CD4-positive, alpha-beta T cell (primary cell): ENCODE data around the gene FLRT2. TPM values are rescaled to one million over a fixed set of nuclear protein-coding genes. Genes with fewer than 3 reads are reported as not detected.

Experiments used
- ATAC-seq: fragments of 200-7000 bp; cut with Tn5 transposase; one replicate; pipeline ENCODE4 v1.10.0; 2022; ENCODE audit warnings: mild to moderate bottlenecking; ENCODE audit not compliant: poor library complexity
- CTCF ChIA-PET: fragments of 350-600 bp; sonication (Branson Sonifier 250); formaldehyde crosslinking; loops from one replicate; lab custom pipeline; 2021; ENCODE audit warnings: antibody characterized with exemption, inconsistent platforms; lab: Charles Lee
- POLR2A ChIA-PET: fragments of 350-600 bp; sonication (Branson Sonifier 250); formaldehyde crosslinking; loops from one replicate; lab custom pipeline; 2021; ENCODE audit warnings: antibody characterized with exemption, inconsistent platforms; lab: Charles Lee
- DNase-seq, 14 experiments: peaks; one replicate each; pipeline ENCODE4 v3.0.0-alpha.2; 2013 to 2020; ENCODE audit warnings: mixed read lengths in 2 of 14
- H3K27ac ChIP-seq, 2 donors: one replicate each; pipeline versions ENCODE4 v1.5.1 to v1.7.0; 2013; ENCODE audit warnings: low read length in 2 of 2, low read depth in 1 of 2, mild to moderate bottlenecking in 1 of 2
- H3K27me3 ChIP-seq, 2 experiments: 1 replicate in 1 of 2; 2 replicates in 1 of 2; pipeline versions ENCODE4 v1.6.1 to v1.7.0; 2013; ENCODE audit warnings: low read length in 2 of 2, control low read depth in 1 of 2, mild to moderate bottlenecking in 1 of 2, moderate library complexity in 1 of 2; ENCODE audit not compliant: insufficient read depth in 2 of 2, control insufficient read depth in 1 of 2
- H3K36me3 ChIP-seq: one replicate; pipeline ENCODE4 v1.6.1; 2013; ENCODE audit warnings: low read length, control low read depth; ENCODE audit not compliant: insufficient read depth
- H3K4me1 ChIP-seq: one replicate; pipeline ENCODE4 v1.6.1; 2013; ENCODE audit warnings: low read length, control low read depth; ENCODE audit not compliant: insufficient read depth
- H3K4me3 ChIP-seq: one replicate; pipeline ENCODE4 v1.5.1; 2013; ENCODE audit warnings: mild to moderate bottlenecking, low read length, moderate library complexity
- H3K9me3 ChIP-seq, 2 experiments: 1 replicate in 1 of 2; 2 replicates in 1 of 2; pipeline versions ENCODE4 v1.6.1 to v1.7.0; 2013; ENCODE audit warnings: low read length in 2 of 2, mild to moderate bottlenecking in 2 of 2, control low read depth in 1 of 2, moderate library complexity in 1 of 2; ENCODE audit not compliant: control insufficient read depth in 1 of 2, insufficient read depth in 1 of 2
- H3K27ac Mint-ChIP-seq: one replicate; pipeline ENCODE4 v1.8.0; 2020; ENCODE audit warnings: mixed read lengths
- H3K27me3 Mint-ChIP-seq: one replicate; pipeline ENCODE4 v1.8.0; 2021; ENCODE audit warnings: mixed read lengths
- H3K36me3 Mint-ChIP-seq: one replicate; pipeline ENCODE4 v1.8.0; 2021; ENCODE audit warnings: low read depth, mixed read lengths
- H3K4me1 Mint-ChIP-seq: one replicate; pipeline ENCODE4 v1.8.0; 2021; ENCODE audit warnings: low read depth, mixed read lengths
- H3K4me3 Mint-ChIP-seq: one replicate; pipeline ENCODE4 v1.8.0; 2020; ENCODE audit warnings: mild to moderate bottlenecking, mixed read lengths
- H3K9me3 Mint-ChIP-seq: one replicate; pipeline ENCODE4 v1.8.0; 2020; ENCODE audit warnings: mixed read lengths
- intact Hi-C, 2 experiments: fragments of 100-400 bp; cut with DNase I in 1 of 2; cut with micrococcal nuclease in 1 of 2; formaldehyde crosslinking; loops; one replicate each; pipeline versions ENCODE4 v1.15.1 to v1.9.0; 2023 to 2025; cut with DNase I, micrococcal nuclease
- total RNA-seq, 174 experiments: library from RNA in 2 of 174; stranded (reverse) in 2 of 174; gene quantifications; one replicate each; pipeline ENCODE4 v1.2.3 and lab custom pipeline; 2021 to 2026
- TF ChIP-seq, protein P1 (sequence below): fragments of 200-600 bp; IDR thresholded peaks from one replicate; pipeline ENCODE4 v1.8.0; 2022; ENCODE audit warnings: antibody characterized with exemption, mild to moderate bottlenecking

Gene FLRT2
- total RNA-seq, 2 experiments from 2014 or later = not detected

DNA sequence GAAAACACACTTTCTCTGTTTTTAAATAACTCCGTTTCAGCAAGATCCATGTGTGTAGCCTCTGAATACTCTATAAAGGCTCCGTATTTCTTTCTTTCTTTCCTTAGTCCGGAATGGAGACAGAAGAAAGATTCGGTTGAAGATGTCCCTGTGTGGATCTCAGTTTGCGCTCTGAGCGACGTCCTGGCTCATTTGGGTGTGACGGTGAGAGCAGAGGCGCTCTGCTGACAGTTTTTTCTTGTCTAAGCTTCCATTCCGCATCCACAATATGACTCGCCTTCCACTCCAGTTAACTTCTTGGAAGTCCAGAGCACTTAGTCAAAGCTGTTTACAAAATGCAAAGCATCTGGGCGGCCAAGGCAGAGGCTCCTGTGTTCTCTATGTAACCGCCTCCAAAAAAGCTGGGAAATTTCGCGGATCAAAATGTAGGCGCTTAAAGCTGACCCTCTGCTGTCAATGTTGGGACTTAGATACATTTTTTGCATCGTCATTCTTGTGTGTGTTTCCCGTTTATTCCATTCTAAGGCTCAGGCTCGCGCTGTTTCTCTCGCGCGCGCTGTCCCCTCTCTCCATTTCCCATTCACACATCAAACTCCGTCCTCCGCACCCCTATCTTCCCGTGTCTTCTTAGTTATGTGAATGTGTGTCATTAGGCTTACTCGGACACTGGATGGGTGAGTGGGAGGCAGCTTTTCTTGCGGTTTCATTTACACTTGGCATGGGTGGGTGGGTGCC, 880 bp upstream of the FLRT2 start:
- no peak overlapping the region for H3K27ac Mint-ChIP-seq
- H3K4me1 Mint-ChIP-seq = peaks cover 6% of the 10 kb centered on the region
- H3K4me3 Mint-ChIP-seq = no peak overlapping the region
- ATAC-seq (no peak), DNase-seq (no peak)
- H3K9me3 Mint-ChIP-seq = no peaks in the 10 kb centered on the region
- ChIA-PET POLR2A (no interaction called here), CTCF (no interaction called here)
- Histone ChIP-seq H3K4me1 (no peaks in the 10 kb centered on the region), H3K4me3 (no peak overlapping the region), H3K9me3 (peaks cover 0 to 32% of the 10 kb centered on the region in 2 experiments), H3K27me3 (peaks cover 39 to 46% of the 10 kb centered on the region in 2 experiments), H3K36me3 (no peaks in the 10 kb centered on the region), H3K27ac (no peak overlapping the region)
- intact Hi-C loops = no loop called here
- TF ChIP-seq, protein P1, sequence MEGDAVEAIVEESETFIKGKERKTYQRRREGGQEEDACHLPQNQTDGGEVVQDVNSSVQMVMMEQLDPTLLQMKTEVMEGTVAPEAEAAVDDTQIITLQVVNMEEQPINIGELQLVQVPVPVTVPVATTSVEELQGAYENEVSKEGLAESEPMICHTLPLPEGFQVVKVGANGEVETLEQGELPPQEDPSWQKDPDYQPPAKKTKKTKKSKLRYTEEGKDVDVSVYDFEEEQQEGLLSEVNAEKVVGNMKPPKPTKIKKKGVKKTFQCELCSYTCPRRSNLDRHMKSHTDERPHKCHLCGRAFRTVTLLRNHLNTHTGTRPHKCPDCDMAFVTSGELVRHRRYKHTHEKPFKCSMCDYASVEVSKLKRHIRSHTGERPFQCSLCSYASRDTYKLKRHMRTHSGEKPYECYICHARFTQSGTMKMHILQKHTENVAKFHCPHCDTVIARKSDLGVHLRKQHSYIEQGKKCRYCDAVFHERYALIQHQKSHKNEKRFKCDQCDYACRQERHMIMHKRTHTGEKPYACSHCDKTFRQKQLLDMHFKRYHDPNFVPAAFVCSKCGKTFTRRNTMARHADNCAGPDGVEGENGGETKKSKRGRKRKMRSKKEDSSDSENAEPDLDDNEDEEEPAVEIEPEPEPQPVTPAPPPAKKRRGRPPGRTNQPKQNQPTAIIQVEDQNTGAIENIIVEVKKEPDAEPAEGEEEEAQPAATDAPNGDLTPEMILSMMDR = no peak
- peaks cover 71% of the 10 kb centered on the region for H3K27me3 Mint-ChIP-seq
- H3K36me3 Mint-ChIP-seq = no peaks in the 10 kb centered on the region

GRCh38 chr14:85530626-85531025, 682 bp downstream of the FLRT2 start:
- H3K36me3 Mint-ChIP-seq = no peaks in the 10 kb centered on the region
- ChIA-PET POLR2A (no interaction called here), CTCF (no interaction called here)
- intact Hi-C loops = no loop called here
- peaks cover 84% of the 10 kb centered on the region for H3K27me3 Mint-ChIP-seq
- no peak for ATAC-seq
- no peak overlapping the region for H3K4me3 ChIP-seq
- DNase-seq = no peak
- H3K4me1 ChIP-seq = no peaks in the 10 kb centered on the region
- peaks cover 6% of the 10 kb centered on the region for H3K4me1 Mint-ChIP-seq
- H3K27ac ChIP-seq = no peak overlapping the region
- TF ChIP-seq, protein P1 = no peak
- H3K27me3 ChIP-seq = peaks cover 46 to 56% of the 10 kb centered on the region in 2 experiments
- H3K27ac Mint-ChIP-seq = no peak overlapping the region
- H3K36me3 ChIP-seq = no peaks in the 10 kb centered on the region
- H3K9me3 Mint-ChIP-seq = peaks cover 2% of the 10 kb centered on the region
- no peak overlapping the region for H3K4me3 Mint-ChIP-seq
- peaks cover 0 to 32% of the 10 kb centered on the region in 2 experiments for H3K9me3 ChIP-seq

- TF ChIP-seq, protein P1 = no peak
- Mint-ChIP-seq H3K4me1 (peaks cover 6% of the 10 kb centered on the region), H3K27ac (no peak overlapping the region), H3K9me3 (peaks cover 2% of the 10 kb centered on the region), H3K4me3 (no peak overlapping the region), H3K36me3 (no peaks in the 10 kb centered on the region), H3K27me3 (peaks cover 84% of the 10 kb centered on the region)
- intact Hi-C loops = no loop called here
- Histone ChIP-seq H3K4me3 (no peak overlapping the region), H3K9me3 (peaks cover 0 to 32% of the 10 kb centered on the region in 2 experiments), H3K27ac (no peak overlapping the region), H3K36me3 (no peaks in the 10 kb centered on the region), H3K27me3 (peaks cover 46 to 56% of the 10 kb centered on the region in 2 experiments), H3K4me1 (no peaks in the 10 kb centered on the region)
- DNase-seq (no peak), ATAC-seq (no peak)
- POLR2A ChIA-PET = no interaction called here
- CTCF ChIA-PET = no interaction called here
Measured at GRCh38 chr14:85531141-85531586, 1.2 kb downstream of the FLRT2 start.
